GM15510 (cell line): ENCODE measurements around the gene CEMIP2.

ENCODE experiments used
- POLR2A ChIP-seq: IDR thresholded peaks from 3 replicates; pipeline ENCODE4 v1.6.1; 2011; ENCODE audit warnings: borderline replicate concordance; ENCODE audit not compliant: insufficient read length; ENCODE audit errors: extremely low read depth

The CEMIP2 gene

GRCh38 chr9:71719088-71719487 is 49.2 kb downstream of the CEMIP2 start:
- TF ChIP-seq POLR2A, result no peak

GRCh38 chr9:71716138-71716909 is 52.0 kb downstream of the CEMIP2 start:
- no peak for TF ChIP-seq POLR2A

- no peak for TF ChIP-seq POLR2A
These were observed 57.5 kb downstream of the CEMIP2 start for GRCh38 chr9:71710856-71711255.

GRCh38 chr9:71710201-71710600 is 58.1 kb downstream of the CEMIP2 start:
- TF ChIP-seq POLR2A, result no peak

GRCh38 chr9:71709384-71709783 is 58.9 kb downstream of the CEMIP2 start:
- TF ChIP-seq POLR2A, result no peak

- TF ChIP-seq POLR2A, result no peak
These were observed 62.1 kb downstream of the CEMIP2 start for GRCh38 chr9:71706176-71706575.

- TF ChIP-seq POLR2A, result no peak
These were observed 63.5 kb downstream of the CEMIP2 start for GRCh38 chr9:71704796-71705195.

GRCh38 chr9:71703172-71703872 is 65.0 kb downstream of the CEMIP2 start:
- TF ChIP-seq POLR2A, result no peak

- TF ChIP-seq POLR2A, result no peak
These were observed 70.4 kb downstream of the CEMIP2 start for GRCh38 chr9:71697882-71698281.

GRCh38 chr9:71694332-71694731 is 74.0 kb downstream of the CEMIP2 start:
- TF ChIP-seq POLR2A, result no peak

- TF ChIP-seq POLR2A, result no peak
These were observed 74.7 kb downstream of the CEMIP2 start for GRCh38 chr9:71693607-71694006.

GRCh38 chr9:71692337-71692736 is 76.0 kb downstream of the CEMIP2 start:
- TF ChIP-seq POLR2A, result no peak

- TF ChIP-seq POLR2A, result no peak
These were observed 77.5 kb downstream of the CEMIP2 start for GRCh38 chr9:71690689-71691435.

- no peak for TF ChIP-seq POLR2A
These were observed 78.1 kb downstream of the CEMIP2 start for GRCh38 chr9:71690063-71690688.

GRCh38 chr9:71687676-71688075 is 80.6 kb downstream of the CEMIP2 start:
- no peak for TF ChIP-seq POLR2A
